Endothelial cell of umbilical vein (primary cell): ENCODE results near the gene DDX55.

Experiments
- EZH2 ChIP-seq: IDR thresholded peaks from 2 replicates; pipeline ENCODE4 v1.6.1; 2012; ENCODE audit warnings: borderline replicate concordance, low read depth, mild to moderate bottlenecking, moderate library complexity, low read length, inconsistent platforms; ENCODE audit not compliant: severe bottlenecking
- POLR2A ChIP-seq: IDR thresholded peaks from 2 replicates; pipeline ENCODE4 v1.6.1; 2012; ENCODE audit warnings: low read depth, mild to moderate bottlenecking, control low read depth, low read length
- TF ChIP-seq, protein P1 (sequence below), 2 donors: IDR thresholded peaks; 1 replicate in 1 of 2; 2 replicates in 1 of 2; pipeline ENCODE4 v1.5.1; 2011; ENCODE audit warnings: low read length in 2 of 2, mild to moderate bottlenecking in 2 of 2, moderate library complexity in 2 of 2, control low read depth in 1 of 2, inconsistent platforms in 1 of 2, low read depth in 1 of 2; ENCODE audit not compliant: insufficient read depth in 1 of 2; ENCODE audit errors: extremely low read depth in 1 of 2

DNA sequence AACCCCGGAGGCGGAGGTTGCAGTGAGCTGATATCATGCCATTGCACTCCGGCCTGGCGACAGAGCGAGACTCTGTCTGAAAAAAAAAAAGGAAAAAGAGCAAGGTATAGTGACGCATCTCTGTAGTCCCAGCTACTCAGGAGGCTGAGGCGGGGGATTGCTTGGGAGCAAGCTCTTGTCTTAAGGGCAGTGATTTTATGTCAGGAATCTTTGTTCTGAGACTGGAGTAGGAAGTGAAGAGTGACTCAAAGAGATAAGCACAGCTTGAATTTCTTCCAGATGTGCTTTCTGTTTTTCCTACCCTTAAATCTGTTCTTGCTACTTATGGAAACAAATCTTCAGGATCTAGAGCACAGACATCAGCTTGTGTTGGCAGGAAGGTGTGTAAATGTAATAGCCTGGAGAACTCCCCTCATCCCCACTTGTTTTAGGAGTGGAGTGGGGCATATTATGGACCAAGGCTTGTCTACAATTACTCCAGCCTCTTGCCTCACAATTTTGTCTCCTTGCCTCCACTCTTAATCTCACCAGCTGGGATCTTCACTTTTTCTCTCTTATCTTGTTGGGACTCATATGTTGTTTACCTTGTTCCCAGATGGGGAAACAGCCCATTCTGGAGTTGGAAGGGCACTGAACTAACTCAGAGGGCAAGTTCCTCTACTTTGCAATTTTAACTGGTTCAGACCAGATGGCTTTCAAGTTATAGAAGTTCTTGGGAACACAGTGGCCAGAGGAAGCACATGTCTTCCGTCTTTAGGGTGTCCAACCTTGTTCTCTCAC lies 10.0 kb upstream of the DDX55 start:
- TF ChIP-seq, protein P1, sequence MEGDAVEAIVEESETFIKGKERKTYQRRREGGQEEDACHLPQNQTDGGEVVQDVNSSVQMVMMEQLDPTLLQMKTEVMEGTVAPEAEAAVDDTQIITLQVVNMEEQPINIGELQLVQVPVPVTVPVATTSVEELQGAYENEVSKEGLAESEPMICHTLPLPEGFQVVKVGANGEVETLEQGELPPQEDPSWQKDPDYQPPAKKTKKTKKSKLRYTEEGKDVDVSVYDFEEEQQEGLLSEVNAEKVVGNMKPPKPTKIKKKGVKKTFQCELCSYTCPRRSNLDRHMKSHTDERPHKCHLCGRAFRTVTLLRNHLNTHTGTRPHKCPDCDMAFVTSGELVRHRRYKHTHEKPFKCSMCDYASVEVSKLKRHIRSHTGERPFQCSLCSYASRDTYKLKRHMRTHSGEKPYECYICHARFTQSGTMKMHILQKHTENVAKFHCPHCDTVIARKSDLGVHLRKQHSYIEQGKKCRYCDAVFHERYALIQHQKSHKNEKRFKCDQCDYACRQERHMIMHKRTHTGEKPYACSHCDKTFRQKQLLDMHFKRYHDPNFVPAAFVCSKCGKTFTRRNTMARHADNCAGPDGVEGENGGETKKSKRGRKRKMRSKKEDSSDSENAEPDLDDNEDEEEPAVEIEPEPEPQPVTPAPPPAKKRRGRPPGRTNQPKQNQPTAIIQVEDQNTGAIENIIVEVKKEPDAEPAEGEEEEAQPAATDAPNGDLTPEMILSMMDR (IDR thresholded peaks at IDR 0.05; ENCODE audit: extremely low read depth in 1 of 2, insufficient read depth in 1 of 2, low read depth in 1 of 2, low read length in 2 of 2), result no peak
- TF ChIP-seq POLR2A (no peak), EZH2 (no peak)
